ENCODE data around the gene EFCC1. TPM values are rescaled to one million over a fixed set of nuclear protein-coding genes. Genes with fewer than 3 reads are reported as not detected.

The EFCC1 gene
- total RNA-seq, 1 donor from 2014 or later: not detected

DNA sequence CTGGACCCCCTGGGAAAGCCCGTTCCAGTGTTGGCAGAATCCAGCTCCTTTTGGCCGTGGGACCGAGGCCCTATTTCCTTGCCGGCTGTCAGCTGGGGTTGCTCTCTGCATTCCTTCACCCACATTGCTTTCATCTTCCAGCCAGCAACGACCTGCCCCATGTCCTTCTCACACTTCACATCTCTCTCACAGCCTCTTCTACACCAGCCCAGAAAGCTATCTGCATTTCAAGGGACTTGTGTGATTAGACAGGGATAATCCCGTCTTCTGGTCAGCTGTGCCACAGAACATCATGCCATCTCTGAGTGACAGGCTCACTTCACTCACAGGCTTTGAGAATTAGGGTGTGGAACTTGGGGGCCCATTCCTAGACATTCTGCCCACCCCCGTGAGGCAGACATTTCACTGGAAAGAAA, 16.4 kb downstream of the EFCC1 start:
- Mint-ChIP-seq H3K4me3 (ENCODE audit: unreplicated experiment) (peak overlapping the region; percentile 35), H3K27me3 (ENCODE audit: unreplicated experiment) (peaks cover 7% of the 10 kb centered on the region), H3K9me3 (ENCODE audit: unreplicated experiment) (peaks cover 6% of the 10 kb centered on the region), H3K27ac (ENCODE audit: unreplicated experiment) (no peak overlapping the region), H3K36me3 (ENCODE audit: unreplicated experiment) (no peaks in the 10 kb centered on the region), H3K4me1 (ENCODE audit: low read depth, unreplicated experiment) (peaks cover 12% of the 10 kb centered on the region)
- TF ChIP-seq, protein P1, sequence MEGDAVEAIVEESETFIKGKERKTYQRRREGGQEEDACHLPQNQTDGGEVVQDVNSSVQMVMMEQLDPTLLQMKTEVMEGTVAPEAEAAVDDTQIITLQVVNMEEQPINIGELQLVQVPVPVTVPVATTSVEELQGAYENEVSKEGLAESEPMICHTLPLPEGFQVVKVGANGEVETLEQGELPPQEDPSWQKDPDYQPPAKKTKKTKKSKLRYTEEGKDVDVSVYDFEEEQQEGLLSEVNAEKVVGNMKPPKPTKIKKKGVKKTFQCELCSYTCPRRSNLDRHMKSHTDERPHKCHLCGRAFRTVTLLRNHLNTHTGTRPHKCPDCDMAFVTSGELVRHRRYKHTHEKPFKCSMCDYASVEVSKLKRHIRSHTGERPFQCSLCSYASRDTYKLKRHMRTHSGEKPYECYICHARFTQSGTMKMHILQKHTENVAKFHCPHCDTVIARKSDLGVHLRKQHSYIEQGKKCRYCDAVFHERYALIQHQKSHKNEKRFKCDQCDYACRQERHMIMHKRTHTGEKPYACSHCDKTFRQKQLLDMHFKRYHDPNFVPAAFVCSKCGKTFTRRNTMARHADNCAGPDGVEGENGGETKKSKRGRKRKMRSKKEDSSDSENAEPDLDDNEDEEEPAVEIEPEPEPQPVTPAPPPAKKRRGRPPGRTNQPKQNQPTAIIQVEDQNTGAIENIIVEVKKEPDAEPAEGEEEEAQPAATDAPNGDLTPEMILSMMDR (IDR thresholded peaks at IDR 0.05; ENCODE audit: partially characterized antibody, unreplicated experiment): no peak
- no peak for DNase-seq

- Mint-ChIP-seq H3K9me3 (ENCODE audit: unreplicated experiment) (peaks cover 1% of the 10 kb centered on the region), H3K27me3 (ENCODE audit: unreplicated experiment) (peaks cover 4% of the 10 kb centered on the region), H3K4me3 (ENCODE audit: unreplicated experiment) (no peak overlapping the region), H3K36me3 (ENCODE audit: unreplicated experiment) (no peaks in the 10 kb centered on the region), H3K4me1 (ENCODE audit: low read depth, unreplicated experiment) (peaks cover 12% of the 10 kb centered on the region), H3K27ac (ENCODE audit: unreplicated experiment) (no peak overlapping the region)
- no peak for DNase-seq
- TF ChIP-seq, protein P1 (IDR thresholded peaks at IDR 0.05; ENCODE audit: partially characterized antibody, unreplicated experiment): no peak
Observed at GRCh38 chr3:129018271-129018670, 17.2 kb downstream of the EFCC1 start.

- Mint-ChIP-seq H3K27ac (ENCODE audit: unreplicated experiment) (peak overlapping the region; percentile 36), H3K36me3 (ENCODE audit: unreplicated experiment) (no peaks in the 10 kb centered on the region), H3K27me3 (ENCODE audit: unreplicated experiment) (peaks cover 4% of the 10 kb centered on the region), H3K9me3 (ENCODE audit: unreplicated experiment) (no peaks in the 10 kb centered on the region), H3K4me1 (ENCODE audit: low read depth, unreplicated experiment) (peaks cover 12% of the 10 kb centered on the region), H3K4me3 (ENCODE audit: unreplicated experiment) (peak overlapping the region; percentile 73)
- TF ChIP-seq, protein P1 (IDR thresholded peaks at IDR 0.05; ENCODE audit: partially characterized antibody, unreplicated experiment): no peak
- no peak for DNase-seq
Observed at GRCh38 chr3:129018751-129019150, 17.6 kb downstream of the EFCC1 start.

DNA sequence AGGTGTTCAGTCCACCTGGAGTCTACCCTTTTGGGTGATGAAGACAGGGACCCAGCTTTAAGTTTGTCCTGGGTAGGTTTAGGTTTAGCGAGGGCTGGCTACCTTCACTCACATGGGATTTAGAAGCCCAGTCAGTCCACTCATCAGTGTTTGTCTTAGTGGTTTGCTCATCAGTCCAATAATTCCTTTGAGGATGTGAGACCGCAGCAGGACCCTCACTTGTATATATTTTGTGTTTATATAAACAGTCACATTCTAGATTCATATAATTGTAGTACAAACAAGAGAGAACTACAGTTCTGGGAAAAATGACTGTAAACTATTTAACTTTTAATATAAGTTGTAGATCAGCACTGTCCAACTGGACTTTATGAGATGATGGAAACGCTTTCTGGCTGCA, 18.2 kb downstream of the EFCC1 start:
- H3K27ac Mint-ChIP-seq (ENCODE audit: unreplicated experiment): no peak overlapping the region
- TF ChIP-seq, protein P1 (IDR thresholded peaks at IDR 0.05; ENCODE audit: partially characterized antibody, unreplicated experiment): no peak
- H3K4me1 Mint-ChIP-seq (ENCODE audit: low read depth, unreplicated experiment): peaks cover 12% of the 10 kb centered on the region
- H3K27me3 Mint-ChIP-seq (ENCODE audit: unreplicated experiment): peaks cover 4% of the 10 kb centered on the region
- DNase-seq: no peak
- H3K9me3 Mint-ChIP-seq (ENCODE audit: unreplicated experiment): no peaks in the 10 kb centered on the region
- no peaks in the 10 kb centered on the region for H3K36me3 Mint-ChIP-seq (ENCODE audit: unreplicated experiment)
- H3K4me3 Mint-ChIP-seq (ENCODE audit: unreplicated experiment): no peak overlapping the region

DNA sequence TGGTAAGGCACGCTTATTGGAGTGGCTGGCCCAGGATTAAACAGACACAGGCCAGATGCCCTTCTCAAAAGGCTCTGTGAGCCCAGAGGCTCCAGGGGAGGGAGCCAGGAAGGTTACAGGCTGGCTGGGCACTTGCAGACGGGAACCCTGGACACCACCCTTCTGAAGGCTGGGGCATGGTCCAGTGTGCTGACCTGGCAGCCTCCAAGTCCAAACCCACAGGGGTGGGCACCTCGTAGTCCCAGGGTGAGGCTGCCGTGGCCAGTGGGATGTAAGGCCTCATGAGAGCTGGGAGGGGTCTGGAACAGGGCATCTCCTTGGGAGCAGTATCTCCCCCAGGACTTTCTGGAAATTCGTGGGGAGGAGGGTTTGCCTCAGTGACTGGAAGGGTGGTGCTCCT, 19.6 kb downstream of the EFCC1 start:
- Mint-ChIP-seq H3K4me3 (ENCODE audit: unreplicated experiment) (no peak overlapping the region), H3K4me1 (ENCODE audit: low read depth, unreplicated experiment) (peaks cover 12% of the 10 kb centered on the region), H3K27ac (ENCODE audit: unreplicated experiment) (no peak overlapping the region), H3K27me3 (ENCODE audit: unreplicated experiment) (peaks cover 4% of the 10 kb centered on the region), H3K9me3 (ENCODE audit: unreplicated experiment) (no peaks in the 10 kb centered on the region), H3K36me3 (ENCODE audit: unreplicated experiment) (no peaks in the 10 kb centered on the region)
- DNase-seq: no peak
- TF ChIP-seq, protein P1 (IDR thresholded peaks at IDR 0.05; ENCODE audit: partially characterized antibody, unreplicated experiment): no peak

Measured in glutamatergic neuron (in vitro differentiated cells).